H1 (cell line): ENCODE results near the gene RNF2.

Experiments used
- CHD1 ChIP-seq: IDR thresholded peaks from 2 replicates; pipeline ENCODE4 v1.6.1; 2012; ENCODE audit warnings: low read depth, low read length, improper control_type of control experiment
- EZH2 ChIP-seq: fragments of 200-600 bp; sonication (generic); IDR thresholded peaks from 2 replicates; pipeline ENCODE4 v1.7.1; 2012; ENCODE audit warnings: low read depth, mild to moderate bottlenecking, moderate library complexity, low read length, inconsistent platforms; ENCODE audit not compliant: severe bottlenecking
- HDAC2 ChIP-seq, 2 experiments: fragments of 300-600 bp in 1 of 2; sonication (generic) in 1 of 2; IDR thresholded peaks; 2 replicates each; pipeline ENCODE4 v1.6.1; 2011 to 2012; ENCODE audit warnings: low read depth in 2 of 2, low read length in 2 of 2, mild to moderate bottlenecking in 2 of 2, moderate library complexity in 2 of 2, borderline replicate concordance in 1 of 2, inconsistent platforms in 1 of 2
- MAFK ChIP-seq: IDR thresholded peaks from 2 replicates; pipeline ENCODE4 v1.6.1; 2012; ENCODE audit warnings: low read depth, mild to moderate bottlenecking, improper control_type of control experiment, low read length
- POLR2A ChIP-seq, 2 experiments: IDR thresholded peaks; 1 replicate in 1 of 2; 2 replicates in 1 of 2; pipeline ENCODE4 v1.6.1; 2011; ENCODE audit warnings: low read depth in 2 of 2, low read length in 2 of 2, mild to moderate bottlenecking in 2 of 2; ENCODE audit errors: control extremely low read depth in 1 of 2
- RNF2 ChIP-seq: fragments of 200-900, 300-1000 bp; sonication (generic); IDR thresholded peaks from 2 replicates; pipeline ENCODE4 v1.7.1; 2016; ENCODE audit warnings: borderline replicate concordance, low read depth, mild to moderate bottlenecking, antibody characterized with exemption, low read length; ENCODE audit not compliant: poor library complexity, severe bottlenecking; ENCODE audit errors: missing control alignments
- SP4 ChIP-seq: IDR thresholded peaks from 2 replicates; pipeline ENCODE4 v1.6.1; 2012; ENCODE audit warnings: low read length, inconsistent platforms
- TBP ChIP-seq: IDR thresholded peaks from 2 replicates; pipeline ENCODE4 v1.6.1; 2011; ENCODE audit warnings: low read depth, low read length, improper control_type of control experiment
- TF ChIP-seq, protein P1 (sequence below): IDR thresholded peaks from 2 replicates; pipeline ENCODE4 v1.6.1; 2012; ENCODE audit warnings: inconsistent platforms
- TF ChIP-seq, protein P2 (sequence below): IDR thresholded peaks from 2 replicates; pipeline ENCODE4 v1.6.1; 2012; ENCODE audit warnings: low read length, inconsistent platforms
- TF ChIP-seq, protein P3 (sequence below), 3 experiments: IDR thresholded peaks; 1 replicate in 2 of 3; 2 replicates in 1 of 3; pipeline versions ENCODE4 v1.5.1 to v1.6.1; 2011; ENCODE audit warnings: low read length in 3 of 3, mild to moderate bottlenecking in 3 of 3, inconsistent platforms in 2 of 3, low read depth in 1 of 3, moderate library complexity in 1 of 3; ENCODE audit not compliant: insufficient read depth in 1 of 3; ENCODE audit errors: control extremely low read depth in 1 of 3

DNA sequence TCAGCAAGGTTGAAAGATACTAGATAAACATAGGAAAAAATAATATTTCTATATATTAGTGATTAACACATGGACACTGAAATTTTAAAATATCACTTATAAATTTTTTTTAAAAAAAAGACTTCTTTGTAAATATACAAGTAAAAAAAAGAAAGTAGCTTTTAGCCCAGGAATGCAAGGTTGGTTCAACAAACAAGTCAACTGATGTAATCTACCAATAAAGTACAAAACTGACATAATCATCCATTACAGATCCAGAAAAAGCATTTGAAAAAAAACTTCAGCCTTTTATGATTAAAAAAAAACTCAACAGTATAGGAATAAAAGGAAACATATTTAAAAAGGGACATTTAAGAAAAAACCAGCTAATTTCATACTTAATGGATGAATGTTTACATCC, 63.0 kb downstream of the RNF2 start:
- TF ChIP-seq CHD1, result no peak
- TF ChIP-seq, protein P1, sequence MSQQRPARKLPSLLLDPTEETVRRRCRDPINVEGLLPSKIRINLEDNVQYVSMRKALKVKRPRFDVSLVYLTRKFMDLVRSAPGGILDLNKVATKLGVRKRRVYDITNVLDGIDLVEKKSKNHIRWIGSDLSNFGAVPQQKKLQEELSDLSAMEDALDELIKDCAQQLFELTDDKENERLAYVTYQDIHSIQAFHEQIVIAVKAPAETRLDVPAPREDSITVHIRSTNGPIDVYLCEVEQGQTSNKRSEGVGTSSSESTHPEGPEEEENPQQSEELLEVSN, result no peak
- TF ChIP-seq EZH2, result no peak
- no peak for TF ChIP-seq RNF2
- no peak for TF ChIP-seq SP4
- no peak for TF ChIP-seq POLR2A (IDR thresholded peaks at IDR 0.05; ENCODE audit: control extremely low read depth in 1 of 2, low read depth in 2 of 2, low read length in 2 of 2)
- TF ChIP-seq, protein P2, sequence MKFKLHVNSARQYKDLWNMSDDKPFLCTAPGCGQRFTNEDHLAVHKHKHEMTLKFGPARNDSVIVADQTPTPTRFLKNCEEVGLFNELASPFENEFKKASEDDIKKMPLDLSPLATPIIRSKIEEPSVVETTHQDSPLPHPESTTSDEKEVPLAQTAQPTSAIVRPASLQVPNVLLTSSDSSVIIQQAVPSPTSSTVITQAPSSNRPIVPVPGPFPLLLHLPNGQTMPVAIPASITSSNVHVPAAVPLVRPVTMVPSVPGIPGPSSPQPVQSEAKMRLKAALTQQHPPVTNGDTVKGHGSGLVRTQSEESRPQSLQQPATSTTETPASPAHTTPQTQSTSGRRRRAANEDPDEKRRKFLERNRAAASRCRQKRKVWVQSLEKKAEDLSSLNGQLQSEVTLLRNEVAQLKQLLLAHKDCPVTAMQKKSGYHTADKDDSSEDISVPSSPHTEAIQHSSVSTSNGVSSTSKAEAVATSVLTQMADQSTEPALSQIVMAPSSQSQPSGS, result no peak
- no peak for TF ChIP-seq MAFK
- TF ChIP-seq, protein P3, sequence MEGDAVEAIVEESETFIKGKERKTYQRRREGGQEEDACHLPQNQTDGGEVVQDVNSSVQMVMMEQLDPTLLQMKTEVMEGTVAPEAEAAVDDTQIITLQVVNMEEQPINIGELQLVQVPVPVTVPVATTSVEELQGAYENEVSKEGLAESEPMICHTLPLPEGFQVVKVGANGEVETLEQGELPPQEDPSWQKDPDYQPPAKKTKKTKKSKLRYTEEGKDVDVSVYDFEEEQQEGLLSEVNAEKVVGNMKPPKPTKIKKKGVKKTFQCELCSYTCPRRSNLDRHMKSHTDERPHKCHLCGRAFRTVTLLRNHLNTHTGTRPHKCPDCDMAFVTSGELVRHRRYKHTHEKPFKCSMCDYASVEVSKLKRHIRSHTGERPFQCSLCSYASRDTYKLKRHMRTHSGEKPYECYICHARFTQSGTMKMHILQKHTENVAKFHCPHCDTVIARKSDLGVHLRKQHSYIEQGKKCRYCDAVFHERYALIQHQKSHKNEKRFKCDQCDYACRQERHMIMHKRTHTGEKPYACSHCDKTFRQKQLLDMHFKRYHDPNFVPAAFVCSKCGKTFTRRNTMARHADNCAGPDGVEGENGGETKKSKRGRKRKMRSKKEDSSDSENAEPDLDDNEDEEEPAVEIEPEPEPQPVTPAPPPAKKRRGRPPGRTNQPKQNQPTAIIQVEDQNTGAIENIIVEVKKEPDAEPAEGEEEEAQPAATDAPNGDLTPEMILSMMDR (IDR thresholded peaks at IDR 0.05; ENCODE audit: control extremely low read depth in 1 of 3, insufficient read depth in 1 of 3, low read depth in 1 of 3, low read length in 3 of 3), result no peak
- TF ChIP-seq HDAC2 (IDR thresholded peaks at IDR 0.05; ENCODE audit: borderline replicate concordance in 1 of 2, low read depth in 2 of 2, low read length in 2 of 2), result no peak
- no peak for TF ChIP-seq TBP
